Kidney (tissue), 14 donors: ENCODE results near the gene MINDY2. TPM values are rescaled to one million over a fixed set of nuclear protein-coding genes. Genes with fewer than 3 reads are reported as not detected.

Experiments used
- DNase-seq, 5 donors: peaks; one replicate each; pipeline ENCODE4 v3.0.0-alpha.2; 2013 to 2020
- FAIRE-seq: peaks from 2 replicates; lab custom pipeline; 2012; peaks lifted over from hg19 to GRCh38; lab: Jason Lieb, UNC
- H3K27ac ChIP-seq, 2 donors: one replicate each; pipeline ENCODE4 v1.7.0; 2013; ENCODE audit warnings: low read depth in 2 of 2, low read length in 2 of 2, inconsistent platforms in 1 of 2
- H3K27me3 ChIP-seq: one replicate; pipeline ENCODE4 v1.7.1; 2013; ENCODE audit warnings: low read length, inconsistent platforms; ENCODE audit not compliant: control insufficient read depth, insufficient read depth
- H3K36me3 ChIP-seq, 3 donors: one replicate each; pipeline versions ENCODE4 v1.7.0 to v1.7.1; 2013; ENCODE audit warnings: low read length in 3 of 3, control low read depth in 1 of 3, inconsistent platforms in 1 of 3; ENCODE audit not compliant: insufficient read depth in 3 of 3, control insufficient read depth in 2 of 3
- H3K4me1 ChIP-seq, 3 donors: one replicate each; pipeline versions ENCODE4 v1.7.0 to v1.7.1; 2013; ENCODE audit warnings: low read length in 3 of 3, inconsistent platforms in 1 of 3, low read depth in 1 of 3; ENCODE audit not compliant: control insufficient read depth in 2 of 3, insufficient read depth in 2 of 3
- H3K4me3 ChIP-seq, 3 donors: one replicate each; pipeline versions ENCODE4 v1.7.0 to v1.8.1; 2013; ENCODE audit warnings: low read length in 3 of 3, control low read depth in 1 of 3, inconsistent platforms in 1 of 3
- H3K9ac ChIP-seq, 3 donors: one replicate each; pipeline versions ENCODE4 v1.7.0 to v1.7.1; 2013; ENCODE audit warnings: low read length in 3 of 3, control low read depth in 1 of 3, inconsistent platforms in 1 of 3
- H3K9me3 ChIP-seq, 3 donors: one replicate each; pipeline versions ENCODE4 v1.7.0 to v1.7.1; 2013; ENCODE audit warnings: low read length in 3 of 3, control low read depth in 1 of 3, inconsistent platforms in 1 of 3; ENCODE audit not compliant: control insufficient read depth in 2 of 3, insufficient read depth in 1 of 3
- CTCF ChIP-seq: IDR thresholded peaks from 3 replicates; pipeline ENCODE4 v1.5.1; 2012; ENCODE audit warnings: mild to moderate bottlenecking, moderate library complexity, borderline replicate concordance; ENCODE audit not compliant: insufficient read depth; ENCODE audit errors: extremely low read depth
- intact Hi-C: fragments of 100-400 bp; cut with DNase I; formaldehyde crosslinking; loops from one replicate; pipeline ENCODE4 v1.11.1; 2022
- polyA plus RNA-seq: library from polyadenylated mRNA; stranded (reverse); fragments of 350-450 nt; fragmentation: Illumina TruSeq; extraction: RNeasy Lipid Tissue Mini Kit (QIAGEN cat#74804); gene quantifications from one replicate; pipeline ENCODE4 v1.2.3, GENCODE V29; 2014; ENCODE audit warnings: low read depth, low replicate concordance; ENCODE audit not compliant: insufficient read depth
- total RNA-seq: library from RNA; stranded (reverse); fragmentation: NEBNext Ultra II Directional; extraction: Animal tissue kit (Norgen Biotek cat#: 25700); gene quantifications from one replicate; pipeline ENCODE4 v1.2.1, GENCODE V29; 2021
- donor health status: control.
- donor health status: control.
- donor health status: control.
- donor health status: control.
- donor health status: control.
- donor health status: DM: yes; HTN: yes; CAD: no.
- donor health status: Normal renal cell carcinoma (clear cell type).

MINDY2 gene
- total and polyA plus RNA-seq, 2 donors from 2014 or later = 5.1 to 31.7 TPM

DNA sequence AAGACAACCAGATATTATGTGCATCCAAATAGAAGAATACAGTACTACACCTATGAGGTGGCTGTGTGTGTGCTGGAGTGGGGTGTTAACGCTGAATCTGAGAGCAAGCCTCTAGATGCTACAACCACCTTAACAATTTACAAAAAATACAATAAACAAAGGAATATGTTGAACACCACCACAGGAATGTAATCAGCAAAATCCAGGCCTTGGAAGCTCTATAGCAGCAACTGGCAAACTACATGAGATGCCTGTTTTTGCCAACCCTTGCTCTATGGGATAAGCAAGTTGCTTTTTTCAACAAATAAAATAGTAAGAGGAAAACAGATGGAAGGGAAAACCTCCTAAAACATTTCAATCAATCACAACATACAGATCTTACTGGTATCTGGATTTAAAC, 138.5 kb downstream of the MINDY2 start:
- intact Hi-C loops = no loop called here
- no peak for FAIRE-seq

GRCh38 chr15:58910456-58910855, 139.4 kb downstream of the MINDY2 start:
- Histone ChIP-seq H3K4me3 (no peak overlapping the region), H3K9me3 (no peaks in the 10 kb centered on the region), H3K4me1 (peaks cover 0 to 6% (median 0%) of the 10 kb centered on the region in 3 donors), H3K9ac (no peak overlapping the region), H3K27me3 (no peaks in the 10 kb centered on the region), H3K27ac (no peak overlapping the region), H3K36me3 (peaks cover 2 to 13% (median 3%) of the 10 kb centered on the region in 3 donors)
- DNase-seq (no peak), FAIRE-seq (no peak)
- intact Hi-C loops = no loop called here
- no peak for TF ChIP-seq CTCF

More for the DNA sequence above, 138.5 kb downstream of the MINDY2 start:
- no peak overlapping the region for H3K9ac ChIP-seq
- H3K27ac ChIP-seq = no peak overlapping the region
- H3K4me1 ChIP-seq = peaks cover 0 to 6% (median 0%) of the 10 kb centered on the region in 3 donors
- H3K9me3 ChIP-seq = no peaks in the 10 kb centered on the region
- H3K27me3 ChIP-seq = no peaks in the 10 kb centered on the region
- no peak for TF ChIP-seq CTCF
- no peak for DNase-seq
- H3K4me3 ChIP-seq = no peak overlapping the region
- peaks cover 2 to 13% (median 2%) of the 10 kb centered on the region in 3 donors for H3K36me3 ChIP-seq

Other genes starting within 250 kb of the MINDY2 start
- gene ADAM10, start 21.6 kb upstream of the MINDY2 start, total RNA-seq = 235 TPM
- gene ADAM10, start 21.6 kb upstream of the MINDY2 start, polyA plus RNA-seq = 19.5 TPM
- gene SLTM, start 162.4 kb downstream of the MINDY2 start, total RNA-seq = 93.5 TPM
- gene SLTM, start 162.4 kb downstream of the MINDY2 start, polyA plus RNA-seq = 30.5 TPM
- gene RNF111, start 216.4 kb downstream of the MINDY2 start, total RNA-seq = 33.0 TPM
- 8.7 TPM for gene RNF111, start 216.4 kb downstream of the MINDY2 start, polyA plus RNA-seq